COLO668 (cell line): Measurements from ENCODE around the gene MYLK4.
A peak's percentile ranks its signal among the peaks of the same experiment; 100 is the strongest.

Experiments
- DNase-seq: peaks from one replicate; lab custom pipeline; 2025; ENCODE audit not compliant: unreplicated experiment; lab: John Stamatoyannopoulos, UW

Gene MYLK4

DNA sequence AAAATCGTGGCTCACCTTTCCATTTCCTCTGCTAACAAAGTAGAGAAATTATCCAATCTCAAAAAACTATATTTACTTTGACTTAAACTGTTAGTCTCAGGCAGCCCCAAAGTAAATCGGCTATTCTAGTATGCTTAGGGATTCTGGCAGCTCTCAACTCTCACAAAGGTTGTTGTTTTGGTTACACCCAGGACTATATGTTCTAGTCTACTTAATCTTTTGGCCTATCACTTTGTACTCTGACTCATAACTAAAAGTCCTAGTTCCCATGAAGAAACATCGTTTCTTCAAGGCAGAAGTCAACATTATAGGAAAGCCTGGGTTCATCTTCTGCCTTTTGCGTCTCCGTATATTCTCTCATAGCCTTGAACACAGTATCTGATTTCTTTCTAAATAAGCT, 42.3 kb downstream of the MYLK4 start:
- no peak for DNase-seq

DNA sequence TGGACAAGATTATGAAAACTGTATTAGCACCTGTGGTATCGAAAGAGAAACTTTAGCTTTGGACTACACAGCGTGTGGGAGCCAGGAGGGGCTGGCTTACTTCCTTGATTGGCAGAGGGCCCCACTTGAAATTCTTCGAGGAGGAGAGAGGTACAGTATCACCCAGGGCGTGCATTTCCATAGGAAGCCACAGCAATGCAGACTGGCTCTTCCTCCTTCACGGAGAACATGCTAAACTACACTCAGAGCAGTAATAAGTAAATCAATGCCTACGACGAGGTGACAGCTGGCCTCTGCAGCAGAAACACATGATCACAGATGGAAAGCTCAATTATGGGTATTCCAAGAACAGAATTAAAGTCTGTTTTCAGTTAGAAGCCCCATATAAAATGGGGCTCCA, 44.2 kb downstream of the MYLK4 start:
- no peak for DNase-seq

DNA sequence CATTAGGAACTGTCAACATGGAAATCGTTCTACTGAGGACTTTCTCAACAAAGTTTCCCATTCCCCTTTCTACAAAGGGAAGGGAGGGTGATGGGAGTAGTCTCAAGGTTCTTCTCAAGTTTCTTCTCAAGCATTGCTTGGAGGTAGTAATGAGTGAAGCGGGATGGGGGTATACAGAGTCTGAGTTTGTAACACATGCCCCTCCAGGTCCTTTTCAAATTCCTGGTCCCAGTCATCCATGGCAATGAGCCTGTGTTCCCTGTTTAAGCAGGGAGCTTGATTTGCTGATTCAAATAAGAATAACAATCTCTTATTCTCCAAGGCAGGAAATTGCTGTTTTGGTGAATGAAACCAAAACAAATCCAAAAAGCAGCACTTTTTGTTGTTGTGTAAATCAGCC, 45.5 kb downstream of the MYLK4 start:
- DNase-seq, result no peak

DNA sequence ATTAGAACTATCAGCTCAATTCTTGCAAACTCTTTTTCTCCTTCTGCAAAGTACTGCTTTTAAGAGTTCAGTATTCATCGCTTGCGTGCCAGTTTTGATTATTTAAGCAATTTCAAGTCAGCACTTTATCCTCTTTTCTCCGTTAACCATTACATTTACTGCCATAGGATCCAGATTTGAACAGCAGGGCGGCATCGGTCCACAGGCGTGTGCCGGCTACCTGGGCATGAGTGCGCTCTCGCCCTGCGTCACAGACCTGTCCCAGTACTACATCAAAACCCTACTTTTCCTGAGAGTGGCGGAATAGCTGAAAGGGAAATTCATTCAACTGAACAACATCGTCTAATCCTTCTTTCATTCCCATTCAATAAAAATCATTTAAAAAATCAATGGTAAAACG, 53.4 kb downstream of the MYLK4 start:
- no peak for DNase-seq

DNA sequence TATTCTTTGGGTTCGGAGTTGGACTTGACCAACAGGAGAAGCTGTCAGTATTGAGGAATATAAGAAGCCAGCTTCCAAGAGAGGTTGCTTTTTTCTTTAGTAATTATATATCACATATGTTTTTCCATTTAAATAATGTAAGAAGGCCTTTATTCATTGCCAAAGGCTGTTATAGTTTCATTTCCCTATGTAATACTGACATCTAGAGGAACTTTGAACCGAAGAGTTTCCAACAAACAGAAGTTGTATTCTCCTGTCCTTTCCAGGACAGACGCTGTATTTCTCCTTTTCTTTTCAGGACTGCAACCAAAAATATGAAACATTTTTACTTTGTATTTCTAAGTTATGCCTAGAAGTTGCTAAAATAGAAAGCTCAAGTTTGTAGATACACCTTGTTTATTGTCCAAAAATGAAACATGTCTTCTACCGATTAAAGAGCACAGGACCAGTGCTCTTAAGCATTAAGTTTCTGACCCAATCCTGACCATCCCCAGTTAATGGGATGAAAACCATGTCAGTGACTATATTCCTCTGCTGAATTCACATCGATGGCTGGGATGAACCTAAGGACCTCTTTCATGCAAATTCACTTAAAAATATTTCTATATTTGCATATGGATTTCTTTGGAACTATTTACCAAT, 55.1 kb downstream of the MYLK4 start:
- DNase-seq, result no peak

DNA sequence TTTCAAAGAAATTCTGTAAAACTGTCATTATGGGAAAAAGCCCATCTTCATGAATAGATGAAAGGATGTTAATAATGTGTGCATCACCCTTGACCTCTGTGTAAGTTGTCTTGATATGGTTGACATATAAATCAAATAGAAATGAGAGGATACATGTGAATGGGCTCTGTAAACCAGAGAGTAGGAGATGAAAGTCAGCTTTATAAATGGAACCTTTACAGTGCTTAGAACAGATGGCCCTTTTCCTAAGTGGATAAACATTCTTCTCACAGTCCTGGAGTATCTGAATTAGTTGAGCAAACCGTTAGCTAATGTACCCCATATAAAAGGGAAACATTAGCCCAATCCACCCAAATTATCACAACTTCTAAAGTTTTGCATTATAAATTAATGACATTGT, 57.5 kb downstream of the MYLK4 start:
- no peak for DNase-seq

DNA sequence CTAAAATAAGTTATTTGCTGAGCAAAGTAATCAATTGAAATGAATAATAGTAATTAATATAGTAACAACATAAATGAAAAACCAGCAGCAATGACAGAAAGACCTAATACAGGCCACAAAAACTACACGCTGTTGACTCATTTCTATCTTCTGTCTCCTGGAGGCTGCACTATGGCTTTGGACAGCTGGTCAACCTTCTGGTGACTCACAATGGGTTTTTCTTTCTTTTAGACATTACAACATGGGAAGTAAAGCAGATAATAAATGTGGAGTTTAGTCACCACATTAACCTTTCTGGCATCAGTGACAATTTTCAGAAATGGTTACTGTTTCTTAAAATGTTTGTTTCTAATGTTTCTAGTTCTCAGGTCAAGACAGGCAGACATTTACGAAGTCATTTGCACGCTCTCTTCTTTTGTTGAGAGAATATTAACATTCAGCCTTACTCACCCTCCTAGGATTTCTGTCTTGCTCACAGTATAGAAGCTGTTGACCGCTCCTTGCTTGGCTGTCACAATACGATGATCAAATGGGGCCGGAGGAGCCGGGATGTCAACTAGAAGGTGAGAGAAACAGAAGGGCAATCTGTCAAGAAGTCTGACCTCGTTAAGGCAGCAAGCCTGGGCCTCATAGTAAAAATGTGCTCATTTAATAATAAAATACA, 62.2 kb downstream of the MYLK4 start:
- no peak for DNase-seq

DNA sequence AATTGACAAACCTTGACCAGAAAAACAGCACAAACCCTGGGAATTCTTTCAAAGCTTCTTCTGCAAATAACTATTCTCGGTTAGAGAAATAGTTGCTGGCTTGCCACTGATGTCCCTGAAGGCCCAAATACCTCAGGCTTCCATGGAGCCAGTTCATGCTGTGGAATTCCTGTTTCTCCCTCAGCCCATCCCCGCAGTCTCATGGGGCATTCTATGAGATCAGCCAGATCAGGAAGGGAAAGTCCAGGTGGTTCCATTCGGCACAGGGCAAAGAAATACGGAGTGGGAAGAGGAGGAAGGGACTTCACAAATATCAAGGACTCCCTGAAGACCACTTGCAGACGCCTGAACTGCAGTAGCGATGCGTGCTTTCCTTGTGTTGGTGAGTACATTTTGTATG, 63.3 kb downstream of the MYLK4 start:
- no peak for DNase-seq

DNA sequence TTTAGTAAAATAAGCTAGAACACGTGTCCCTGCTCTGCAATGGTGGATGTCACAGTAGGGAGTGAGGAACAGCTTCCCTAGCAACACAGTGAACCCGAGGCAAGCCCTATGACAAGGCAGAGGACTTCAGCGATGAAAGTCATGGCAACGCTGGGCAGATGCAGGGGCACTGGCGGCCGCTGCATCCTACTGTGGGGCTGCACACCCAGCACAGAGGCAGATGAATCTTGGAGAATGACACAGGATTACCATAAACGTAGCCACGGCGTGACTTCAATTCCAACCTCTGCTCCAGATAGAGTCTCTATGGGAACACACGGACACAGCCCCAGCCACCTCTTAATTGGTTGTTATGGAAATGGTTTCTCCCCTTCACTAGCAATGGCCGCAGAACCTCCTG, 64.2 kb downstream of the MYLK4 start:
- DNase-seq, result no peak

DNA sequence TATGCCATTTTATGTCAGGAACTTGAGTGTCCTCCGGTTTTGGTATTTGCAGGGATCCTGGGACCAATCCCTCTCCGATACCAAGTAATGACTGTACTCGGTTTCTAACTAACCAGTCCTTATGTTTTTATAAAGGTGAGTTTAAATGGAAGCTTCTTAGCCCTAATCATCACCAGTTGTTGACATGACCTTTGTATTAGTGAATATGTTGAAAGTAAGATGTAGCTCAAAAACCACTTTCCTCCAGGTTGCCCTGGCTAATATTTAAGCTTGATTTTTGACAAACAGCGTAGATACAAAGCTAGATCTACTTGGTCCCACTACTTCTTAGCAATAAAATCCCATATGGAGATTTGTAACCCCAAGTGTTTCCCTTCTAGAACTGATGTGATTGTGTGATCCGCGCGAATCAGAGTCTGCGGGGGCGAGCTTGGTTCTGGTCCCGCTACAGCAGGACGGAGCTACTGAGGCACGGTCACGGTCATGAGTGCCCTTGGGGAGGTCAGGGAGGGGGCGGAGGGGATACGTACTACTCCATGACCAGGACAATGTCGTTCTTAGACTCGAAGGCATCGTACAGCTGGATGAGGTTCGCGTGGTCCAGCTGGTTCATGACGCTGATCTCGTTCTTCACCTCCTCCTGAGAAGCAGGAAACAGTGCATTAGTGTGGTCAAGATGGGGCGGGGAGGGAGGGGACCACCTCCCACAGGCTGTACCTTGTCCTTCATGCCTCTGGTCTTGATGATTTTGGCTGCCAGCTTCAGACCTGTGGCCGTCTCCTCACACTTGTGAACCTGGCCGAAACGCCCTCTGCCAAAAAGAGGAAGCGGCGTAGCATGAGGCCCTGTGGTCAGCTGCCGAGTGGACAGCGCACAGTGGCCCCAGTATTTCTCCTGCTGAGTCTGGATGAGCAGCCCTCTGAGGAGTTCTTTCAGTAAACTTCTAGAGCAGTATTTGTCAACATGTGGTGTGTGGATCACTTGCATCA, 65.7 kb downstream of the MYLK4 start:
- DNase-seq, result no peak

DNA sequence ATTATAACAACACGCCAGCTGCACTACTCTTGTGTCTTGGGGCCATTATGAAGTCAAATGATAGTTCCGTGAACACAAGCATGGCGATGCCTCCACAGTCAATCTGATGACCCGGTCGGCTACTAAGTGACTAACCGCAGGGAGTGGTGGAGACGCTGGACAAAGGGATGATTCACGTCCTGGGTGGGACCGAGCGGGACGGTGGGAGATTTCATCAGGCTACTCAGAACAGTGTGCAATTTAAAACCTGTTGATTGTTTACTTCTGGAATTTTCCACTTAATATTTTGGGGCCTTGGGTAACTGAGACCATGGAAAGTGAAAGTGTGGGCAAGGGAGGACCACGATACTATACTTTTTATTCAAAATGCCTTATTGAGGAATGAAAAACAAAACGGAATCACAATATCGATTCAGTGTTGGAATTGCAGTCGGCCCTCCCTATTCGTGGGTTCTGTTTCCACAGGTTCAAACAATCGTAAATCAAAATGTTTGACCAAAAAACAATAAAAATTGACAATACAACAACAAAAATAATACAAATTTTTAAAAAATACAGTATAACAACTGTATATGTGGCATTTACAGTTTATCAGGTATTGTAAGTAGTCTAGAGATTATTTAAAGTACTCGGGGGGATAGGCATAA, 66.5 kb downstream of the MYLK4 start:
- no peak for DNase-seq

DNA sequence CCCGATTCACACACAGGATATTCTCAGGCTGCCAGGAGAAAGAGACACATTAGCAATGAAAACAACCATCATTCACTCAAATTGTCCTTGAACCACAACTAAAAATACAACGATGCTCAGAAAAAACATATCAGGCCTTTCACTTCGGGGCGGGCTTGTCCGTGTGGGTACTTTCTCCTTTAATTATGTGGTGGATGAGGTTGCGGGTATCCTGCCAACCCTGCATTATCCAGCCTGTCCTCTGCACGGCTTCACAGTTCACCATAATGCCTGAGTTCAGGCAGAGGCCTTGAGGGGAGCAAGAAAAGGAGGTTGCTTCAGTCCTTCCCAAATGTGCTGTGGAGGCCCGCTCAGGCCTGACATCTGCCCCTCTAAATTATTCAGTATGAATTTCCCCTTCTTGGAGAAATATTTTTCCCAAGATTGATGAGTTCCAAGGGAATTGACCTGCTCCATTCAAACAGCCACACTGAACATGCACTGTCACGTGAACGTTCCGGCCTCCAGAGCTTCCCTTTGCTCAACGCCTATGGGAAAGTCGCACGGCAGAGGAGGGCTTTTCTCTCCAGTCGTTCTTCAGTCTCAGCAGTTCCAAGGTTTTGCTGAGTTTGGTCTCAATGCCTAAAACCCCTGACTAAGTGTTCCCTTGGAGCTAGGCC, 70.3 kb downstream of the MYLK4 start:
- DNase-seq, result peak; percentile 4

DNA sequence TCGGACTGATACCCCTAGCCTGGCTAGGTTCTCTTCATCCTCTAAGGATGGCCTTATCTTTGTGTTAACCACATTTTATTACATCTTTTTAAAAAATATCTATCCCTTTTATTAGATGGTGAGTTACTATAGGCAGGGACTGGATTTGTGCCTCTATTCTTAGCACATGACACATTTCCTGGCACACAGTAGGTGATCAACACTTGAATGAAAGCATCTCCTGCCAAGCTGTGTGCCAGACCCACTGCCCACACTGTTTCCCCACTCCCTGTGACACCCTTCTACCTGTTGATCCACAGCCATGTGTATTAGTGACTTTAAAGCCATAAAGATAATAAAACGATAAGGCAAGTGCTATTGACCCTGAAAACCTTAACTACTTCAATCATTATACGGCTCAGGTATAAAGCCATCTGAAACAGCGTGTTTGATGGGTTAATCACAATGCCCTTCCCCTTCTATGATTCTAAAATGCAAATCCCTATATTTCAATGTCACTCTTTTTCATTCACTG, 73.6 kb downstream of the MYLK4 start:
- DNase-seq, result no peak

DNA sequence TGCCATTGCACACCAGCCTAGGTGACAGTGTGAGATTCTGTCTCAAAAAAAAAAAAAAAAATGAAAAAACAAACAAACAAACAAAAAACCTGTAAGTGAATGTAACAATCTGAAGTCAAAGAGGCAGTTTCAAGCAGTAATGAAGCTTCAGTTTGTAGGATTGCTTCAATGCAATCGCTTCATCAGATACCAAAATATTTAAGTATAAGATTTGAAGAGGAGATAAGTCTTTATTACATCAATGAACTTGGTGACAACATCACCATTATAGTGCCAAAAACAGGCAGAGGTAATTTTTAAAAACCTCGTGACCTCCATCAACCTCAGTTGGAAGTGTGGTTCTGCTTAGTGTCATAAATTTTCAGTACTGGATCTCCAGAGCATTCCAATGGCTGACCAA, 74.7 kb downstream of the MYLK4 start:
- no peak for DNase-seq

DNA sequence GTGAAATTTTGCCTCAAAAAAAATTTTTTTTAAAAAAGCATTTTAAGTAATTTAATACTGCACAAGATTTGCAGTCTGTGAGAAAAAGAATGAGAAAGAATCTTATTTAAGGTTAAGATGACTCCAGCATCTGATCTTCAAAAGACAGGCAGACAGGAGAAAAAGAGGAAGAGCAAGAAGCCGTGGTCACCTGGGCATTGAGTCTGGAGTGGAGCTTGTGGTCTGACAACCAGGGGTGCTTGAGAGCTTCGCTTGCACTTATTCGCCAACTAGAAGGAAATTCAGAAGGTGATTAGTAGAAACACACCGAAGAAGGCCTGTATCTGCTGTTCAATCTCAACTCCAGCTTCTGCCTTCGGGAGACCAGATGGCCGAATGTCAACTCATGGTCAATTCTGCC, 75.9 kb downstream of the MYLK4 start:
- no peak for DNase-seq

DNA sequence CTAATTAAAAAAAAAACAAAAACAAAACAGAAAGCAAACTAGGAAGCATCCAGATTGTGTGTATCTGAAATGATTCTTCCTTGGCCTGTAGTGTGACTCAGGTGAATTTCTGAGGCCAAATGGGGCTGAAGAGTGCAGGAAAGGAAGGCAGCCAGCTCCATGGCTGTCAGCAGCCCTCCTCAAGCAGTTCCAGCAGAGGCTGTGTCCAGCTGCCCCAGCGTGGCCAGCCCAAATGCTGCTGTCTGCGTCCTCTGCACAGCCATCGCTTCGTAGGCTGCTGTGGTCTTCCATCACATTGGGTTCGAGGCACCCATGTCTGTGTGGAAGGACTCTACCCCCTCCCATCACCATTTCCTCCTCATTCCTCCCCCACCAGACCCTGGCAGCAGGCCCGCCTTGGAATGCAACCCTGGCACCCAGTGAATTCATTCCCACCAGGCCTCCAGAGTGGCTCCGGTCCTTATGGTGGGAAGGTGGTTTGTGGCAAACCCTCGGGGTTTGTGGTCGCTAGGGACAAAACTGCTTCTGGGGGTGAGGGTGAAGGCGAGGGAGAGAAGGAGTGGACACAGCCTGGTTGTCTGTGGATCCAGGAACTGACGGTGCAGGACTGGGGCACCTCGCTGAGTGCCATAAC, 81.5 kb downstream of the MYLK4 start:
- no peak for DNase-seq

DNA sequence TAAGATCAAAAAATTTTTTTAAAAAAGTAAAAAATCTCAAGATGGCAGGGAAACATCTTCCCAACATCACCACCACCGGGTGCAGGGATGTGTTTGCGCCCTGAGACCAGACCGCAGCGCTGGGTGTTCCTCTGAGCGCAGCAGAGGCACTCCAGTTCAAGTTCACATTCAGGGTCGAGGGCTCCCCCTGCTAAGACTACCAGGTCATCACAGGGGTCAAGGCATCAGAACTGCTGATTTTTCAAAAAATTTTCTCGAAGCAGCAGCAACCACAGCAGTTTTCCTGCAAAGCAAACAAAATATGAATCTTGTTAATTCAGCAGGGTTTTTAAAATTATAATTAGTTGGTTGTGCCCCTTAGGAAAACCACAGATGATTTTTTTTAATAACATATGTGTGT, 83.1 kb downstream of the MYLK4 start:
- no peak for DNase-seq

DNA sequence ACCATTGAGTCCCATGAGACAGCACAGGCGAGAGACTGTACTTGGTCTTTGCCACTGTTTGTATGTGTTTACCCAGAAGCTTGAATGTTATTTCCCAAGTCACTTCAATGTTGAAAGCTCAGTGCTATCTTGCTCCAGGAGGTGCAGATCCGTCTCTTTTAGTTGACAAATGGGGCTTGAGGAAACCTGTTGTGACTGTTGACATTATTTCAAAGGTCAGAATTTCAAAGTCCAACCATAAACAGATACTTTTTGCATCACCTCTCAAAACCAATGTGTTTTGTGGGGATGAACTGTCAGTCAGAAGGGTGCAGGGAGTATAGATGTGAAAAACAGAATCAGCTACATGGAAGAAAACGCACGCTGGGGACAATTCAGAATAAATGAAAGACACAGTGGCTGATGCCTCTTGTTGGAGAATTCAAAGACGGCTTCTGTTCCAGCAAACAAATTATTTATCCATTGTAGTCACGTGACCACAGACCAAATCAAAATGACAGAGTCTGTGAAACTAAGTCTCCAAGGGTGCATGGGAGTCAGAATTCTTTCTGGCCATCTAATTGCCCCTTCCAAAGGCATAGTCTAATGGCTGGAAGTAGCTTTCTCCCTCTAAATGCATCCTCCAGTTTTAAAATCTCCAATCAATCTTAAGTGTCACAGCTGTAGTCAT, 83.7 kb downstream of the MYLK4 start:
- DNase-seq, result no peak

DNA sequence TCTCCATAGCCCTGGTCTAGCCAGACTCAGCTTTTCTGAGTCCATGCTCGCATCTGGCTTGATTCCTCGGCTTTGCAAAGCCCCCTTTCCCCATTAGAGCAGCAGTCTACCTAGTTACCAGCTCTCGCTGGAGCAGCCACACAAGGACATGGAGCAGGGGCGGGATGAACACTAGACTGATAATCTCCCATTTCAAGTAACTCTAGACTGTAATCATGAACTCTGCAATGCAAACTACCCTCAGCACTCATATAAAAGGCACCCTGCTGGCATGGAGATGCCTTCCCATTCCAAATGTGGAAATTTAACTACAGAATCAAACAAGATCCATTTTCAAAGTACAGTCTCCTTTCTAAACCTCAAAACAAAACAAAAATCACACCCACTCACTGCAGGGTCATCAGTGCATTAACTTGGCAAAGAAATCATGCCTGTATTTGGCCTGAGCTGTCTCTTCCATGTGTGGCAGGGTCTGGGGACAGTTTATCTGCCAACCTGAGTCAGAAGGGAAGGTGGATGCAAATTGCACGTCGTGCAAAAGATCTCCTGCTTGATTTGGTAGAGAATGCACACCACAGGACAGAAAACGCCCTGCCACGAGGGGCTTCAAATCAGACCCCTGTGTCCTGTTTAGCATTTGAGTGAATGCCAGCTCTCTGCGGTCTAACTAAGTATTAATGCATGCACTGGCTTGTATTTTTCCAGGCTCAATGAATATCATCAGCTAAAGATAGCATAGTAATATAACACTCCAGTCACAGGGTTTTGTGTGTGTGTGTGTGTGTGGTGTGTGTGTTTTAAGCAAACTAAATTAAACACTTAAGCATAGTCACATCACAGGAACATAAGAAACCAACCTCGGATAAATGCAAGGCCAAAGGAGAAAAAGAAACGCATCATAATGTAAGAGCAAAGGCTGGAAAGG, 85.3 kb downstream of the MYLK4 start:
- no peak for DNase-seq
